Hindlimb muscle (tissue), 1 donor: ENCODE results near the gene ATPAF2. TPM values are rescaled to one million over a fixed set of nuclear protein-coding genes. Genes with fewer than 3 reads are reported as not detected.

Experiments
- DNase-seq: peaks from one replicate; pipeline ENCODE4 v3.0.0-alpha.2; 2013
- polyA plus RNA-seq: library from polyadenylated mRNA; unstranded; fragments of 120-200 nt; gene quantifications from one replicate; pipeline ENCODE4 v1.2.1, GENCODE V29; 2013; ENCODE audit not compliant: insufficient read length

The ATPAF2 gene
- polyA plus RNA-seq, 1 donor, result 19.0 TPM

DNA sequence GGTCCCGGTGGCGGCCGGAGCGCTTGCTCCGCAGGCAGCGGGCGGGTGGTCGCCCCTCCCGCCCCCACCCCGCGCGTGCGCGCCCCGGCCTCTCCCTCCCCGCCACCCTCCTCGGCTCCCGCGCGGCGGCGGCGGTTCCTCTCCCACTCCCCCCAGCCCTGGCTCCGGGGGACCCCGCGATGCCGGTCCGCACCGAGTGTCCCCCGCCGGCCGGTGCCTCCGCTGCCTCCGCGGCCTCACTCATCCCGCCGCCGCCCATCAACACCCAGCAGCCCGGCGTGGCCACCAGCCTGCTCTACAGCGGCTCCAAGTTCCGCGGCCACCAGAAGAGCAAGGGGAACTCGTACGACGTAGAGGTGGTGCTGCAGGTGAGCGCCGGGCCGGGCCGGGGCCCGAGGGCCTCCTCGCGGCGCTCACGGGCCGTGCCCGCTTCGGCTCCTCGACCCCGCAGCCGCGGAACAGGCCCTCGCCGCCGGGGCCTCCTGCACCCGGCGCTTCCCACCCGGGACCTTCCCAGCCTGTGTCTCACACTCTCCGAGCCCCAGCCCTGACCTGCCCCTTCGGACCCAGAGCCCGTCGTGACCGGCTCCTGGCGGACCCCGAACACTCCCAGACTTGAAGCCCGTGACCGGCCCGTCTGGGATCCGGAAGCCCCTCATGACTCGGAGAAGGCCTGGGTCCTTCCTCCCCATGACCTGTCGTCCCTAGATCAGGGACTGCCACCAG lies 730 bp upstream of the ATPAF2 start:
- DNase-seq, result no peak

- no peak for DNase-seq
Observed at GRCh38 chr17:18038149-18038850, 668 bp downstream of the ATPAF2 start.

GRCh38 chr17:18037486-18037885 lies 1.5 kb downstream of the ATPAF2 start:
- no peak for DNase-seq

DNA sequence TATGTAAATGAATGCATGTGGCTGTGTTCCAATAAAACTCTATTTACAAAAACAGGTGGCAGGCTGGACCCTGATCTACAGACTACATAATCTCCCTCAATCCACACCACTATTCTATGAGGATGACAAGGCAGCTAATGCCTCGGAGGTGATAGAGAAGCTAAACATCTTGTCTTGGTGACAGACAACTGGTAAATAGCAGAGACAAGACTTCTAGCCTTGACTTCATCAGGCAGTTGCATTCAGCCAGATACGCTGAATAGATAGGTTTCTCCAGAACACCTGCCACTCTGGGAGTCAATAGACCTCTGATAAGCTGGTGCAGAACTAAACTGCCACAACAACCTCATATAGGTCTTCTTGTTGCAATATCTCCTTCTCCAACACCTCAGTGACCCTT lies 3.3 kb downstream of the ATPAF2 start:
- no peak for DNase-seq

- peak; percentile 83 for DNase-seq
Observed at GRCh38 chr17:18033442-18034099, 5.4 kb downstream of the ATPAF2 start.

DNA sequence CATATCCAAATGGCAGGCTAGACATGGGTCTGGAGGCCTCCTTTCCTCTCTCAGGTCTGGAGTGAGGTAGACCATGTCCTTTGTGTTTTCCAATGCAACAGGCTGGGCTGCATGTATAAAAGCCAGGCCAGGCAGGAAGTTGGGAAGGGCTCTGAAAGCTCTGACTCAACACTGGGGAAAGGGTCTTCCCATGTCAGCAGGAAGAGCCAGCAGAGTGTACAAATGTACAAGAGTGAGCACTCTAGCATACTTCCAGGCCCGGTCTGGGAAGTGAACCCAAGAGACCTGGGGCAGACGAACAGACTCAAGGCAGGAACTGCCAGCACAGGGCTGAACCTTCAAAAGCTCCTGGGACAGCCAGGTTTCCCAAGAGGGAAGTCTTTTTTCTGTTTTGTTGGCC lies 7.0 kb downstream of the ATPAF2 start:
- DNase-seq, result no peak

GRCh38 chr17:18028952-18029540 lies 9.9 kb downstream of the ATPAF2 start:
- DNase-seq, result no peak

- DNase-seq, result no peak
Observed at GRCh38 chr17:18028114-18028951, 10.6 kb downstream of the ATPAF2 start.

GRCh38 chr17:18027280-18027679 lies 11.7 kb downstream of the ATPAF2 start:
- DNase-seq, result no peak

- no peak for DNase-seq
Observed at GRCh38 chr17:18025945-18026776, 12.8 kb downstream of the ATPAF2 start.

DNA sequence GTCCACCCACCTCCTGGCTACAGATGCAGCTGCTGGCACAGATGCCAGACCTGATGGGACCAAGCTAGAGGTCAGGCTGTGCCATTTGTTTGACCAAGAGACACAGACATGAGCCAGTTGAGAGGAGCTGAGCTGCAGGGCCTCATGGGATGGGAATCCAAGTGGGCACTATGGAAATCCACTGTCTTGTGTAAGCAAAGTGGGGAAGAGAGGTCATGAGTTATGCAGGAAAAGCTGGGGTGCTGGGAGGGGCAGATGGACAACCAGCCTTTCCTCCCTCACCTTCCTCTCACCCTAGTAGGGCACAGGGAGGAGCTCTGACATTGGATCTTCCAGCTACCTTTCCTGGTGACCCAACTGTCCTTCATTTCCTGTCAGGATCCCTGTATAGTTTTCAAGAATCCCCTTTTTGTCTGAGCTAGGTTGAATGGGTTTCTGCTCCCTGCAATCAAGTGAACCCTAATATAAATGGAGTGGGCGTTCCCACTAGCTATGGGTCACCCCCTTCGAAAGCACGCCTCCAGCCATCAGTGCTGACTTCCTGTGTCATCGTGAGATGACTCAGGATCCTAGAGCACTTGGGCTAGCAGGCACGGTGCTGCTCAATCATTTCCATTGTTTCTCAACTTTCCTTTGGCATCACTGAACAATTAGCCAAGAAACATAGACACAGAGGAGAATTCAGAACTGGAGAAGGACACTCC lies 13.6 kb downstream of the ATPAF2 start:
- no peak for DNase-seq

DNA sequence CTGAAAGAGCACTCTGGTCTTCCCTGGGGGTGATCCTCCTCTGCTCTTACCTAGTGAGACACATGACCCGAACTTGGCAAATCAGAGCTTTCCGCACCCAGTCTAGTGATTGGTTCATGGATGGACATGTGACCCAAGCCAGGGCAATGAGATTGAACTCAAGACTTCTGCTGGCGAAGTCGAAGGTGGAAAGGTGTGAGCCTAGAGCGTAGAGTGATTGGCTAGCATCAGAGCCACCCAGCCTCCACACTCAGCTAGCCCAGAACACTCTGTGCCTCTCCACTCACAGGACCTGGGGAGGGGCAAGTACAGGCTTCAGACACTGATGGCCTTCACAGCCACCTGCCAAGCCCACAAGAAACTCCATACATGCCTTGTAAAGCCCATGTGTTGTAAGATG lies 17.6 kb downstream of the ATPAF2 start:
- no peak for DNase-seq

DNA sequence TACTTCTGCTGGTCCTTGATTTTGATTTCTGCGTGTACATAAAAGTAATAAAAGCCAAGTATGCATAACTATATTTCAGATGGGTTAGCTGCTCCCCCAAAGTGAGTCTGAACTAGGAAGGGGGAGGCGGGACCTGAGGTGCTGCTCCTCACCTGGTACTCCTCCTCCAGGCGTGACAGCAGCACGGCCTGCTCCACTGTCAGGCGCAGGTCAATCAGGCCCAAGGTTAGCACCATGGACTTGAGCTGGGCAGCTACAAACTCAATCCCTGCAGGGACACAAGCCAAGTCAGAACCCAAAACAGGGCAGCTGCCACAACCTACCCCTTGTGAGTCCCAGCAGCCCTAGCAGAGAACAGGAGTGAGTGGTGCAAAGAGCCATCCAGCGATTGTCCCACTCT lies 18.0 kb downstream of the ATPAF2 start:
- DNase-seq, result no peak

DNA sequence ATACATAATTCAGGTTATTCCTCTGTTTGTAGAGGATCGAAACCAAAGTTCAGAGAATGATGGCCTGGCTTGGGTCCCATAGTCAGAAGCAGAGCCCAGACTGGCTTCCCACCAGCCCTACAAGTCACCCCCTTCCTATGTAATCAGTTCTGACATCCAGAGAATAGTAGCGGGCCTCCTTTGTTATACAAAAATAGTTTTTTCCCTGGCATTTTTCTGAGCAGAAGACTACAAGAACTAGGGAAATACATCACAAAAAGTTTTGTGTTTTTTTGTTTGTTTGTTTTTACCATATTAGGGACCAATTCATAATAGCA lies 19.2 kb downstream of the ATPAF2 start:
- no peak for DNase-seq

GRCh38 chr17:18018411-18018921 lies 20.5 kb downstream of the ATPAF2 start:
- DNase-seq, result no peak

- DNase-seq, result no peak
Observed at GRCh38 chr17:18017958-18018357, 21.0 kb downstream of the ATPAF2 start.

DNA sequence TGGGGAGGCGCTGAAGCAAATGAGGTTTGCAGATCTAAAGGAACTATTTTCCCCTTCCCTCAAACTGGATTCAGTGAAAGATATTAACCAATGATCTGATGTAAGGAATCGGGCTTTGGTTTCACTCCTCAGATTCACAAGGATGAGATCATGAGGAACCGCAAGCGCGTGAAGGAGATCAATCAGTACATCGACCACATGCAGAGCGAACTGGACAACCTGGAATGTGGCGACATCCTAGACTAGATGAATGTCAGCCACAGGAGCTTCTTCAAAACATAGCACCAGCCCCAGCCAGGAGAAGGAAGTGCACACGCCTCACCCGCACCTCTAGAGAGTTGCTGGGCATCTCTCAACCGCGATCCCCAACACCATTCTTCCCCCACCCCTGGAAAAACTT lies 22.5 kb downstream of the ATPAF2 start:
- DNase-seq, result no peak

GRCh38 chr17:18015593-18015992 lies 23.4 kb downstream of the ATPAF2 start:
- DNase-seq, result no peak

DNA sequence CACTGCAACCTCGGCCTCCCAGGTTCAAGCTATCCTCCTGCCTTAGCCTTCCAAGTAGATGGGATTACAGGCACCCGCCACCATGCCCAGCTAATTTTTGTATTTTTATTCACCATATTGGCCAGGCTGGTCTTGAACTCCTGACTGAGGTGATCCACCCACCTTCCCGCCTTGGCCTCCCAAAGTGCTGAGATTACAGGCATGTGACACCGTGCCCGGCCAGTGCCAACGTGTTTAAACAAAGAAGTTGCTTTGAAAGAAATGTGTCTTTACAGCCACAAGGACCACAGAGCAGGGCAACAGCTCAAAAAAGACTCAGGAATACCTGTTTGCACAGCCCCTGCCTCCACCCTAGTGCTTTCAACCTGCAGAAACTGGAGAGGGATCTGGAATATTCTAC lies 25.0 kb downstream of the ATPAF2 start:
- no peak for DNase-seq

DNA sequence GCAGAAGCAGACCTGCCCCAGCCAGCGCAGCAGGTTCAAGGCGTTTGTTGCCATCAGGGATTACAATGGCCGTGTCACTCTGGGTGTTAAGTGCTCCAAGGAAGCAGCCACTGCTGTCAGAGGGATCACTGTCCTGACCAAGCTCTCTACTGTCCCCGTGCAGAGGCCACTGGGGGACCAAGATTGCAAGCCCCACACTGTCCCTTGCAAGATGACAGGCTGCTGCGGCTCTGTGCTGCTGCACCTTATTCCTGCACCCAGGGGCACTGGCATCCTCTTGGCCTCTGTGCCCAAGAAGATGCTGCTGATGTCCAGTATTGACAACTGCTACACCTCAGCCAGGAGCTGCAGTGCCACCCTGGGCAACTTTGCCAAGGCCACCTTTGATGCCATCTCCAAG lies 27.7 kb downstream of the ATPAF2 start:
- no peak for DNase-seq
